Dermis lymphatic vessel endothelial cell (primary cell): Measurements from ENCODE around the gene ACADM. TPM values are rescaled to one million over a fixed set of nuclear protein-coding genes. Genes with fewer than 3 reads are reported as not detected.

ENCODE experiments used
- total RNA-seq: library from RNA; depleted of rRNA; stranded (reverse); fragments of >200 nt; gene quantifications from 2 replicates; pipeline ENCODE4 v1.2.1, GENCODE V29; 2014

The ACADM gene
- total RNA-seq = 33.9 and 42.4 TPM in 2 replicates

DNA sequence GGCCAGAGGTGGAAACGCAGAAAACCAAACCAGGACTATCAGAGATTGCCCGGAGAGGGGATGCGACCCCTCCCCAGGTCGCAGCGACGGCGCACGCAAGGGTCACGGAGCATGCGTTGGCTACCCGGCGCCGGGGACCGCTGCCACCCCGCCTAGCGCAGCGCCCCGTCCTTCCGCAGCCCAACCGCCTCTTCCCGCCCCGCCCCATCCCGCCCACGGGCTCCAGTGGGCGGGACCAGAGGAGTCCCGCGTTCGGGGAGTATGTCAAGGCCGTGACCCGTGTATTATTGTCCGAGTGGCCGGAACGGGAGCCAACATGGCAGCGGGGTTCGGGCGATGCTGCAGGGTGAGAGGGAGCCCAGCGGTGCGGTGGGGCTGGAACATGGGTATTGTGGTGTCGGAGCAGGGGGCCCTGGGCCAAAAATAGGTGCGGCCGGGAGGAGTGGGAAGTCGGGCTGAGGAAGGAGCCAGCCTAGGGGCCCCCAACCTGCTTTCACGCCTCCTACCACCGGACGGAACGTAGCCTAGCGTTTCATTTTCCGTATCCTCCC, at the start of gene ACADM:
Gene ACADM (plus strand): TSS at position 238 of the 551 bp plus-strand sequence. CDS start 79 bp downstream, at position 317.

DNA sequence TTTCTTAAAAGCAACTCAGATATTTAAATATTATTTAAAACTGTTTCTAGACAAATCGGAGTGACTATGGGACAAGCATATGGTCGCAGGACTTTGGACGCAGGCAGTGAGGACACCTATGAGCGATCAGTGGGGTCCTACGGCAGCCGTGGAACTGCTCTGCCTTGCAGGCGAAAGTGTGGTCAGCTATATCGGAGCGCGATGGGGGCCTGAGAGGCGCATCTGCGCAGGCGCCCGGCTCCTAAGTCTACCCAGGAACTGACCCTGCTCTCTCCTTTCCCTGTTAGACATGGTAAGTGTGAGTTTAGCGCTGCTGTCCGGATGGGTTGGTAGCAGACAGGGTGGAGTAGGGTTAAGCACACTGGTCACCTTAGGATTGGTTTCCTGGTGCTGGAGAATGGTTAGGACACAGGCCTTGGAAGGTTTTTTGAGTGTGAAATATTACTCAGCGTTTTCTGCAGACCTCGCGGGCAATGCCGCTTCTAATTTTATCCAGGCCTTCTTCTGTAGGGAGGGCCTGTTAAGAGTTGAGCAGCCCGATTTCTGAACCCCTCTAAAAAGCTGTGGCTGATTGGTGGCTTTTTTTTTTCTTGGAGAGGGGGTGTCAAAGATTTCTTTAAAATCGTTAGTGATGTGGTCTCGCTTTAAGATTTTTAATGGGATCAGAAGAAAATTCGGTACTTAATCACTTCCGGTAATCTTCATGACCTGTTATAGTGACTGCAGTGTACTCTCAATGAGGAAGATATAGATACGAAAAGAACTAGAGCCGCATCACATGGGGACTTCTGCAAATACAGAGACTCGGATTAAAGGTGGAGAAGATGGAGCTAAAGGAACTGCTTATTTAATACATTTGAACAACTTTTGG, 61.7 kb downstream of the ACADM start, which contains the start of gene RABGGTB:
Gene RABGGTB (plus strand): TSS at position 274 of the 871 bp plus-strand sequence. CDS start 16 bp downstream, at position 290.

DNA sequence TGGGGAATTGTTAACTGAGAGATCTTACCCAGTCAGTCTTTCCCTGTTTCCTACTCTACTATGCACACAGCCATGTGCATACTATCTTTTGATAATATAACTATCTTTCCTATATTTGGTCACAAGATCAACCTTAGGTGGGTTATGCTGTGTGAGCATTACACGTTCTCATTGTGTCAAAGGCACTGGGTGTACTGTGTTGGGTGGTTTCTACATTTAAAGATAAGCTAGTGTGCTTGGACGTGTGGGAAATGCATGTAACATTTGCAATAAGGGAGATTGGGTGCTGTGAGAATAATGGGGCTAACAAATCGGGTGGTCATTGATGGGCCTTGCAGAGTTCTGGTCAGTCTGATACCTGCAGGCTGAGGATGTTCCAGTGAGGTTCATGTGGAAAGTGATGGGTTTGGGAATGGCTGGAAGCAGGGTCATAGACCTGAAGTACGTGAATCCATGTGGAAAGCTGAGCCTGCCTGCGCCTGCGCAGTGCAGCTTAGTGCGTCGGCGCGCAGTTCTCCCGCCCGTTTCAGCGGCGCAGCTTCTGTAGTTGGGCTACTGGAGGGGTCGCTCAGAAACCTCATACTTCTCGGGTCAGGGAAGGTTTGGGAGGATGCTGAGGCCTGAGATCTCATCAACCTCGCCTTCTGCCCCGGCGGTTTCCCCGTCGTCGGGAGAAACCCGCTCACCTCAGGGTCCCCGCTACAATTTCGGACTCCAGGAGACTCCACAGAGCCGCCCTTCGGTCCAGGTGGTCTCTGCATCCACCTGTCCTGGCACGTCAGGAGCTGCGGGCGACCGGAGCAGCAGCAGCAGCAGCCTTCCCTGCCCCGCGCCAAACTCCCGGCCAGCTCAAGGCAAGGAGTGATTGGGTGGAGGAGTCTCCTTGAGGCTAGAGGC, 72.1 kb downstream of the ACADM start, which contains the start of gene MSH4:
Gene MSH4 (plus strand): TSS at position 507 of the 897 bp plus-strand sequence. CDS start 104 bp downstream, at position 611.

Other genes with a start within 250 kb of the ACADM start
- 2.5 and 8.7 TPM in 2 replicates for gene SLC44A5, start 113.6 kb upstream of the ACADM start, total RNA-seq
- 50.6 and 71.9 TPM in 2 replicates for gene RABGGTB, start 61.5 kb downstream of the ACADM start, total RNA-seq
- gene MSH4, start 72.2 kb downstream of the ACADM start, total RNA-seq = 0.11 and 0.17 TPM in 2 replicates
- gene ASB17, start 207.7 kb downstream of the ACADM start, total RNA-seq = not detected in 2 replicates